Endothelial cell (in vitro differentiated cells): ENCODE data around the gene SPOCK1. TPM values are rescaled to one million over a fixed set of nuclear protein-coding genes. Genes with fewer than 3 reads are reported as not detected.

Experiments used
- DNase-seq: peaks from one replicate; pipeline ENCODE4 v3.0.0; 2021; ENCODE audit warnings: low spot score
- H3K27ac Mint-ChIP-seq: one replicate; pipeline ENCODE4 v1.8.0; 2021; ENCODE audit warnings: mixed read lengths, inconsistent platforms; ENCODE audit not compliant: unreplicated experiment
- H3K27me3 Mint-ChIP-seq: one replicate; pipeline ENCODE4 v1.8.0; 2021; ENCODE audit warnings: mild to moderate bottlenecking, moderate library complexity, mixed read lengths, inconsistent platforms; ENCODE audit not compliant: unreplicated experiment
- H3K36me3 Mint-ChIP-seq: one replicate; pipeline ENCODE4 v1.8.0; 2021; ENCODE audit warnings: mild to moderate bottlenecking, low read depth, mixed read lengths, inconsistent platforms; ENCODE audit not compliant: unreplicated experiment
- H3K4me1 Mint-ChIP-seq: one replicate; pipeline ENCODE4 v1.8.0; 2021; ENCODE audit warnings: mild to moderate bottlenecking, mixed read lengths, inconsistent platforms; ENCODE audit not compliant: unreplicated experiment
- H3K4me3 Mint-ChIP-seq: one replicate; pipeline ENCODE4 v1.8.0; 2021; ENCODE audit warnings: mild to moderate bottlenecking, mixed read lengths, inconsistent platforms; ENCODE audit not compliant: unreplicated experiment
- H3K9me3 Mint-ChIP-seq: one replicate; pipeline ENCODE4 v1.8.0; 2021; ENCODE audit warnings: mixed read lengths, inconsistent platforms; ENCODE audit not compliant: unreplicated experiment
- total RNA-seq: library from RNA; stranded (reverse); fragmentation: NEBNext Ultra II Directional; extraction: Animal tissue kit (Norgen Biotek cat#: 25700); gene quantifications from one replicate; pipeline ENCODE4 v1.2.1, GENCODE V29; 2021; ENCODE audit not compliant: unreplicated experiment
- TF ChIP-seq, protein P1 (sequence below): fragments of 200-600 bp; sonication (generic); IDR thresholded peaks from one replicate; pipeline ENCODE4 v1.5.0; 2021; ENCODE audit warnings: antibody characterized with exemption; ENCODE audit not compliant: unreplicated experiment

Gene SPOCK1
- total RNA-seq, 1 donor from 2014 or later = 8.7 TPM

DNA sequence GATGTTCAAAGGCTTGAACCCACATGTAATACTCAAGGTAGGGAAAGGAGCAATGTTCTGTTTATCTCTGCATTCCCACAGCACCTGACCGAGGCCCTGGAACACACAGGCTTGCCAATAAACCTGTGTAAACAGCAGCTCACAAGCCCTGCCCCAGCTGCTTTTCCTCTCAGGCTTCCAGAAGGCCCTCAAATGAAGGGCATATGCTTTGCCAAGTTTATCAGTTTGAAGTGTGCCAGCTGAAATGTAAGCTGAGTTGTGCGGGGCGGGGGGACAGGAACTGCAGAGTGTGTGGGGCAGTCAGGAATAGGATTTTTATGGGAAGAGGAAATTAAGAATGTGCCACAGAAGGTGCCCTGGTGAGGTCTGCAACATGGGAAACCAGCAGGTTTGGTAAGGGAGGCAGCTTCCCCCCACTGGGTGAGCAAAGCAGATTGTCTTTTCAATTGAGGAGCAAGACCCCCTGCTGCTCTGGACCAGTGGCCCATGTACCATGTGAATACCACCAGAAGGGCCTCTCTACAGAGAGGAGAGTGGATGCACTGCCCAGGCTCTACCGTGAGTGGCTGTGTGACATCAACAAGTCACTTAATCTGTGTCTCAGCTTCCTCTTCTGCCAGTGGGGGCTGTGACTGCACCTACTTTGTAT, 194.8 kb downstream of the SPOCK1 start:
- no peaks in the 10 kb centered on the region for H3K9me3 Mint-ChIP-seq
- H3K4me3 Mint-ChIP-seq = no peak overlapping the region
- TF ChIP-seq, protein P1, sequence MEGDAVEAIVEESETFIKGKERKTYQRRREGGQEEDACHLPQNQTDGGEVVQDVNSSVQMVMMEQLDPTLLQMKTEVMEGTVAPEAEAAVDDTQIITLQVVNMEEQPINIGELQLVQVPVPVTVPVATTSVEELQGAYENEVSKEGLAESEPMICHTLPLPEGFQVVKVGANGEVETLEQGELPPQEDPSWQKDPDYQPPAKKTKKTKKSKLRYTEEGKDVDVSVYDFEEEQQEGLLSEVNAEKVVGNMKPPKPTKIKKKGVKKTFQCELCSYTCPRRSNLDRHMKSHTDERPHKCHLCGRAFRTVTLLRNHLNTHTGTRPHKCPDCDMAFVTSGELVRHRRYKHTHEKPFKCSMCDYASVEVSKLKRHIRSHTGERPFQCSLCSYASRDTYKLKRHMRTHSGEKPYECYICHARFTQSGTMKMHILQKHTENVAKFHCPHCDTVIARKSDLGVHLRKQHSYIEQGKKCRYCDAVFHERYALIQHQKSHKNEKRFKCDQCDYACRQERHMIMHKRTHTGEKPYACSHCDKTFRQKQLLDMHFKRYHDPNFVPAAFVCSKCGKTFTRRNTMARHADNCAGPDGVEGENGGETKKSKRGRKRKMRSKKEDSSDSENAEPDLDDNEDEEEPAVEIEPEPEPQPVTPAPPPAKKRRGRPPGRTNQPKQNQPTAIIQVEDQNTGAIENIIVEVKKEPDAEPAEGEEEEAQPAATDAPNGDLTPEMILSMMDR = no peak
- no peak overlapping the region for H3K27ac Mint-ChIP-seq
- peaks cover 2% of the 10 kb centered on the region for H3K4me1 Mint-ChIP-seq
- no peak for DNase-seq
- H3K27me3 Mint-ChIP-seq = no peaks in the 10 kb centered on the region
- no peaks in the 10 kb centered on the region for H3K36me3 Mint-ChIP-seq

DNA sequence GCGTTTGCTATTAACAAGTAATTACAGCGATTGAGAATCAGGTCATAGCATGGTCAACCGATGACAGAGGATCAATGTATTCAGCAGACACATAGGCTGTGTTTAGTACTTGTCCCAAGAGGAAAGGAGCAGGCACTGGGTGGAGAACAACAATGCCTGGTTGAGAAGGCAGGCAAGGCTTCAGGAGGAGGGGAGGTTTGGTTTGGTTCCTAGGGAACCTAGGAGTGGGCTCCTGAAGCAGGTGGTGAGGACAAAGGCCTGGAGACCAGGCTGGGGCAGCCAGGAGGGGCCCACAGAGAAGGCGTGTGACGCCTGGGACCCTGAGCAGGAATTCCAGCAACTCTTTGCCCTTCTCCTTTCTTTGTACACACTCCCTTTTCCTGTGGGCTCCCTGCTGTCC, 195.6 kb downstream of the SPOCK1 start:
- TF ChIP-seq, protein P1 = no peak
- Mint-ChIP-seq H3K36me3 (no peaks in the 10 kb centered on the region), H3K4me3 (no peak overlapping the region), H3K9me3 (no peaks in the 10 kb centered on the region), H3K4me1 (peaks cover 2% of the 10 kb centered on the region), H3K27me3 (no peaks in the 10 kb centered on the region), H3K27ac (no peak overlapping the region)
- DNase-seq = no peak

DNA sequence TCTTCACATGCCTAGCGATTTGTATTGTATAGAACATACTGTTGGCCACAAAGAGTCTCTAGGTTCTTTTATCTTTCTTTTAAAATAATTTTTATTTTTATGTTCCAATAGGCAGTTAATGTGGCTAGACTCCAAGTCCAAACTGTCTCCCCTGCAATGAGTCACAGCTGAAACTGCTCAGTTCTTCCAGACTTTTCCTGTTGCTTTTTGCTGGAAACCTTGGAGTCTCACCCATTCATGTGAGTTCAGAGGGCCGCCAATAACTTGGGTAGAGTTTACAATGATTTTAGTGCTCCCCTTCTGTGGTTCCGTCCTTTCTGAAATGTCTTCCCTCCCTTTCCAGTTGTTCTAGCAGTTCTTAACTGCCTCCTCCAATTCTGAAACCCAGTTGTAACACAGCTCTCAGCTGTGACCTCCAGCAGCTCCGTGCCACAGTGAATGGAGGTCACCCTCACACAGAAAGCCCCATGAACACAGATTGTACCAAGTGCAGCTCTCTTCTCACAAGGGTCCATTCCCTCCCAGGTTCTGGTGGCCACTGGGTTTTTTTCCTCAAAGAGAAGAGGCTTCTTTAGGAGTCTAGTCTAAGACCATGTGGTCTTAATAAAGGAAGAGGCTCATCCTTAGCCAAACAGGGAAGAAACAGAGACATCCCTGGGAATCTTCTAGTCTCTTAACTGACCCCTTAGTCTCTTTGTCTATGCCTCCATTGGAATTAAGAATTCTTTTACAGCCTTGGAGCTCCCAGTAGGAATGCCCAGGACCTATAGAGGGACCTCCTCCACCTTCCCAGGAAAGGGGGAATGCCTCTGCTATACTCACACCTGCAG, 198.5 kb downstream of the SPOCK1 start:
- no peaks in the 10 kb centered on the region for H3K27me3 Mint-ChIP-seq
- no peak overlapping the region for H3K4me3 Mint-ChIP-seq
- H3K27ac Mint-ChIP-seq = no peak overlapping the region

DNA sequence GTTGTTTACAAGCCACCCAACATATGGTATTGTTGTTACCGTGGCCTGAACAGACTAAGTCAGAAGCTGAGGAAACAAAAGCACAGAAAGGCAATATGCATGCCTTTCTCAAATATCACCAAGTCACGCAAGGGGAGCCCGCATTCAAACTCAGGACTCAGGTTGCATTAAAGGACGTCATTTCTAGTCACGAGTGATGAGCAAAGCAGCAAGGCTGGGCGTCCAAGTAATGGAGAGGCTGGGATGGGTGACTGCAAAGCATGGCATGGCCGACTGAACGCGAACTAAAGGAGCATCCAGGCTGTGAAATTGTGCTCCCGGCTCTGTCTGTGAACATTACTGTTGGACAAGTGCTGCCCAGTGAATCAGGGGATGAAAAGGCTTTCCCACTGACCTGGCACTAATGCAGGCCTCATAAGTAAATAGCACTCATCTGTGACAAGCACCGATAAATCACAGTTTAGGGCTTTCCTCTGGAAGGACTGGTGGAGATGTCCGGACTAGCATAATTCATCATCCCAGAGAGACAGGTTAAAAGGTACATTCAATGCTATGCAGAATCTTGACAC, 202.8 kb downstream of the SPOCK1 start:
- Mint-ChIP-seq H3K36me3 (no peaks in the 10 kb centered on the region), H3K4me3 (no peak overlapping the region), H3K27me3 (no peaks in the 10 kb centered on the region), H3K27ac (no peak overlapping the region), H3K9me3 (no peaks in the 10 kb centered on the region), H3K4me1 (peaks cover 5% of the 10 kb centered on the region)
- TF ChIP-seq, protein P1 = no peak
- DNase-seq = no peak

More for the DNA sequence above, 198.5 kb downstream of the SPOCK1 start:
- Mint-ChIP-seq H3K36me3 (no peaks in the 10 kb centered on the region), H3K4me1 (peaks cover 7% of the 10 kb centered on the region), H3K9me3 (no peaks in the 10 kb centered on the region)
- TF ChIP-seq, protein P1 = no peak
- DNase-seq = no peak
